SK-N-SH (cell line): ENCODE data around the gene ZNF814. TPM values are rescaled to one million over a fixed set of nuclear protein-coding genes. Genes with fewer than 3 reads are reported as not detected.
"Not testable (repeated sequence)": the region's sequence is repeated elsewhere in the genome, so short reads cannot be mapped to it uniquely, and the experiment has no call there.

ENCODE experiments used
- CTCF ChIA-PET: fragments of 300-600, 350-600 bp; formaldehyde crosslinking; extraction: SDS; loops from one replicate; lab custom pipeline; 2021; lab: Yijun Ruan, JAX
- POLR2A ChIA-PET: fragments of 350-600 bp; sonication (Branson Sonifier 250); formaldehyde crosslinking; extraction: SDS; loops from one replicate; lab custom pipeline; 2020; ENCODE audit warnings: antibody characterized with exemption, inconsistent platforms; lab: Yijun Ruan, JAX
- DNase-seq: peaks from one replicate; pipeline ENCODE4 v3.0.0; 2012
- H2AFZ ChIP-seq: fragments of 200-600 bp; sonication (generic); 2 replicates; pipeline ENCODE4 v1.8.1; 2016; ENCODE audit warnings: antibody characterized with exemption, mild to moderate bottlenecking, low read depth
- H3F3A ChIP-seq: fragments of 200-600 bp; sonication (generic); replicated peaks from 2 replicates; pipeline ENCODE3; 2016; ENCODE audit warnings: antibody characterized with exemption, mild to moderate bottlenecking; ENCODE audit not compliant: insufficient read depth
- H3K27ac ChIP-seq, 2 experiments: fragments of 200-500 bp in 1 of 2; fragments of 200-600 bp in 1 of 2; sonication (Bioruptor generic) in 1 of 2; sonication (generic), shearing (Covaris generic) in 1 of 2; 2 replicates each; pipeline versions ENCODE4 v1.5.1 to v1.6.1; 2014 to 2016; ENCODE audit warnings: low read depth in 2 of 2, inconsistent platforms in 1 of 2, low read length in 1 of 2, mild to moderate bottlenecking in 1 of 2, mixed read lengths in 1 of 2
- H3K27me3 ChIP-seq: fragments of 200-600 bp; sonication (generic), shearing (Covaris generic); 2 replicates; pipeline ENCODE4 v1.6.1; 2016; ENCODE audit warnings: mixed run types; ENCODE audit not compliant: insufficient read depth
- H3K36me3 ChIP-seq, 2 experiments: fragments of 200-500 bp in 1 of 2; fragments of 200-600 bp in 1 of 2; sonication (Bioruptor generic) in 1 of 2; sonication (generic) in 1 of 2; replicated peaks in 1 of 2; 2 replicates each; pipeline versions ENCODE3 to v1.5.1; 2014 to 2016; ENCODE audit warnings: low read length in 1 of 2, mild to moderate bottlenecking in 1 of 2; ENCODE audit not compliant: insufficient read depth in 2 of 2, control insufficient read depth in 1 of 2
- H3K4me1 ChIP-seq, 2 experiments: fragments of 200-500 bp in 1 of 2; fragments of 200-600 bp in 1 of 2; sonication (Bioruptor generic) in 1 of 2; sonication (generic), shearing (Covaris generic) in 1 of 2; 2 replicates each; pipeline versions ENCODE4 v1.5.1 to v1.6.1; 2014 to 2016; ENCODE audit warnings: low read depth in 1 of 2, low read length in 1 of 2, mixed run types in 1 of 2; ENCODE audit not compliant: insufficient read depth in 2 of 2, control insufficient read depth in 1 of 2
- H3K4me2 ChIP-seq: fragments of 200-600 bp; sonication (generic), shearing (Covaris generic); 2 replicates; pipeline ENCODE4 v1.6.1; 2017; ENCODE audit warnings: mixed run types
- H3K4me3 ChIP-seq, 2 experiments: fragments of 200-500 bp in 1 of 2; fragments of 200-600 bp in 1 of 2; sonication (Bioruptor generic) in 1 of 2; sonication (generic), shearing (Covaris generic) in 1 of 2; 2 replicates each; pipeline versions ENCODE4 v1.5.1 to v1.8.1; 2014 to 2016; ENCODE audit warnings: low read depth in 2 of 2, inconsistent platforms in 1 of 2, low read length in 1 of 2, mild to moderate bottlenecking in 1 of 2, mixed read lengths in 1 of 2, moderate library complexity in 1 of 2
- H3K79me2 ChIP-seq: fragments of 200-600 bp; sonication (generic); 2 replicates; pipeline ENCODE4 v1.8.1; 2017; ENCODE audit warnings: mild to moderate bottlenecking; ENCODE audit not compliant: insufficient read depth
- H3K9ac ChIP-seq: fragments of 200-600 bp; sonication (generic); 2 replicates; pipeline ENCODE4 v1.6.1; 2017; ENCODE audit warnings: mixed run types
- H3K9me2 ChIP-seq: fragments of 200-600 bp; sonication (generic); 2 replicates; pipeline ENCODE4 v1.6.1; 2017; ENCODE audit warnings: mixed run types
- H3K9me3 ChIP-seq: fragments of 200-600 bp; sonication (generic); 2 replicates; pipeline ENCODE4 v1.6.1; 2017; ENCODE audit warnings: mixed run types, mild to moderate bottlenecking, moderate library complexity
- H4K20me1 ChIP-seq: fragments of 200-600 bp; sonication (generic); 2 replicates; pipeline ENCODE4 v1.6.1; 2017; ENCODE audit warnings: mild to moderate bottlenecking, mixed run types; ENCODE audit not compliant: insufficient read depth
- CHD2 ChIP-seq: fragments of 150-350 bp; IDR thresholded peaks from 2 replicates; pipeline ENCODE4 v1.6.1; 2018; ENCODE audit warnings: low read length; ENCODE audit not compliant: partially characterized antibody
- ELF1 ChIP-seq: IDR thresholded peaks from 2 replicates; pipeline ENCODE4 v1.4.0; 2012
- GABPA ChIP-seq: IDR thresholded peaks from 2 replicates; pipeline ENCODE4 v1.4.0; 2012; ENCODE audit warnings: low read depth, mild to moderate bottlenecking
- MXI1 ChIP-seq: IDR thresholded peaks from 2 replicates; pipeline ENCODE4 v1.6.1; 2012; ENCODE audit warnings: mild to moderate bottlenecking, low read depth, low read length, improper control_type of control experiment
- POLR2AphosphoS5 ChIP-seq: IDR thresholded peaks from 2 replicates; pipeline ENCODE4 v1.6.1; 2012; ENCODE audit warnings: low read depth, low read length
- SIN3A ChIP-seq: IDR thresholded peaks from 2 replicates; pipeline ENCODE4 v1.6.1; 2012; ENCODE audit warnings: low read depth, mild to moderate bottlenecking, low read length, moderate library complexity, borderline replicate concordance
- TAF1 ChIP-seq: IDR thresholded peaks from 2 replicates; pipeline ENCODE4 v1.6.1; 2012; ENCODE audit warnings: low read depth, mild to moderate bottlenecking, low read length, moderate library complexity, borderline replicate concordance
- YY1 ChIP-seq: IDR thresholded peaks from 2 replicates; pipeline ENCODE4 v1.4.0; 2012; ENCODE audit warnings: low read depth, mild to moderate bottlenecking
- WGBS: methylation state at CpG from one replicate; pipeline ENCODE4 v1.1.6; 2017; ENCODE audit warnings: low lambda C conversion rate; 5-methylcytosine and 5-hydroxymethylcytosine counted together
- polyA plus RNA-seq, 3 experiments: library from polyadenylated mRNA; depleted of rRNA; stranded (reverse); fragments of >200 nt; gene quantifications; 2 replicates each; pipeline ENCODE4 v1.2.3, GENCODE V29; 2012
- TF ChIP-seq, protein P1 (sequence below): IDR thresholded peaks from 2 replicates; pipeline ENCODE4; 2012
- TF ChIP-seq, protein P2 (sequence below): IDR thresholded peaks from 2 replicates; pipeline ENCODE4 v1.4.0; 2012; ENCODE audit warnings: low read depth, borderline replicate concordance
- TF ChIP-seq, protein P3 (sequence below): IDR thresholded peaks from 2 replicates; pipeline ENCODE4 v1.4.0; 2012; ENCODE audit warnings: low read depth, borderline replicate concordance

Gene ZNF814
- polyA plus RNA-seq, 1 of the 3 experiments (the other 2 are of a cell fraction) = 4.3 TPM

DNA sequence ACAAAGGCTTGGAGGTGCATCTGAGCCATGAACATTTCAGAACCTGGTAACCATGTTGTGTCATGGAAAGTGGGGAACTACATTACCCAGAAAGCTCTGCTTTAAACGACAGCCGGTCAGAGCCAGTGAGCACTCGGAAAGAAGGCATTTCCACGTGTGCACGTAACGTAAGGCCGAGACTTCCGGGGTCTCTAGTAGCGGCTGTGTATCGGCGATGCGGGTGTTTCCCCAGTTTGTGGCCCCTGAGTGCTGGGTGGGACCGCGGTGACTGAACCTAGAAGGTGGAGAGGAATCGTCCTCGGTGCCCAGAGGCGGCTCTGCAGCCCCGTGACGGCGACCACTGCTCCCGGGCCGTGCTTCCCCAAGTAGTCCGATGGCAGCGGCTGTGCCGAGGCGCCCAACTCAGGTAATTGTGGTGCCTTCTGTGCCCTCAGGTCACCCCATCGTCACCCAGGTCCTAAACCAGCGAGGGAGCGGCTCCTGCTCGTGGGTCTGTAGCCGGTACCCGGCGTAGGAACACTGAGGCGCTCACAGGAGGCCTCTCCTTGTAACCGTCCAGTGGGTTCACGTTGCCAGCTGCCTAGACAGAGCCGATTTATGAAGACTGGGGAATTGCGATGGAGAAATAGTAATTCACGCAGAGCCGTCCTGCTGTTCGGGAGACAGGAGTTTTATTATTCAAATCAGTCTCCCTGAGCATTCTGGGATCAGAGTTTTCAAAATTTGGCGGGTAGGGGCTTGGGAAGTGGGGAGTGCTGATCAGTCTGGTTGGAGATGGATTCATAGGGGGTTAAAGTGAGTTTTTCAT lies 39.0 kb downstream of the ZNF814 start, which contains the start of gene ZNF587:
Gene ZNF587 (plus strand): TSS at position 194 of the 808 bp plus-strand sequence. CDS start 180 bp downstream, at position 374.
- not testable (repeated sequence) for H3K27me3 ChIP-seq, H3K4me1 ChIP-seq, H3K9me3 ChIP-seq, H4K20me1 ChIP-seq, H3K9me2 ChIP-seq
- CTCF ChIA-PET = interaction anchor here (1.3 kb wide), 1 partner anchor 20 kb away, joined by 4 read pairs; the partner anchor contains the start of gene ZNF587B
- Histone ChIP-seq H3K79me2 (peaks cover 66% of the 10 kb centered on the region), H3F3A (peaks cover 13% of the 10 kb centered on the region), H3K4me3 (peak within 1 kb of the TSS; percentile 79 to 94), H3K4me2 (peak within 1 kb of the TSS; percentile 98), H3K36me3 (peaks cover 0 to 29% of the 10 kb centered on the region in 2 experiments), H3K9ac (peak within 1 kb of the TSS; percentile 96), H3K27ac (peak within 1 kb of the TSS; percentile 59 to 73), H2AFZ (peak within 1 kb of the TSS; percentile 69; the same call in 1 of the 2 replicates)
- POLR2A ChIA-PET = interaction anchor here (0.6 to 1.4 kb wide), 3 partner anchors 18 to 499 kb away, joined by 3 to 6 read pairs (median 3); partner anchors contain the start of gene ZNF552
- TF ChIP-seq SIN3A (peak; percentile 51; the same call in 1 of the 2 replicates), CHD2 (peak; percentile 85), POLR2AphosphoS5 (peak; percentile 69), YY1 (peak; percentile 79), GABPA (peak; percentile 87), ELF1 (peak; percentile 77), TAF1 (peak; percentile 54; the same call in 1 of the 2 replicates), MXI1 (peak; percentile 63)
- TF ChIP-seq, protein P1, sequence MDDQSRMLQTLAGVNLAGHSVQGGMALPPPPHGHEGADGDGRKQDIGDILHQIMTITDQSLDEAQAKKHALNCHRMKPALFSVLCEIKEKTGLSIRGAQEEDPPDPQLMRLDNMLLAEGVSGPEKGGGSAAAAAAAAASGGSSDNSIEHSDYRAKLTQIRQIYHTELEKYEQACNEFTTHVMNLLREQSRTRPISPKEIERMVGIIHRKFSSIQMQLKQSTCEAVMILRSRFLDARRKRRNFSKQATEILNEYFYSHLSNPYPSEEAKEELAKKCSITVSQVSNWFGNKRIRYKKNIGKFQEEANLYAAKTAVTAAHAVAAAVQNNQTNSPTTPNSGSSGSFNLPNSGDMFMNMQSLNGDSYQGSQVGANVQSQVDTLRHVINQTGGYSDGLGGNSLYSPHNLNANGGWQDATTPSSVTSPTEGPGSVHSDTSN = peak; percentile 98
- TF ChIP-seq, protein P2, sequence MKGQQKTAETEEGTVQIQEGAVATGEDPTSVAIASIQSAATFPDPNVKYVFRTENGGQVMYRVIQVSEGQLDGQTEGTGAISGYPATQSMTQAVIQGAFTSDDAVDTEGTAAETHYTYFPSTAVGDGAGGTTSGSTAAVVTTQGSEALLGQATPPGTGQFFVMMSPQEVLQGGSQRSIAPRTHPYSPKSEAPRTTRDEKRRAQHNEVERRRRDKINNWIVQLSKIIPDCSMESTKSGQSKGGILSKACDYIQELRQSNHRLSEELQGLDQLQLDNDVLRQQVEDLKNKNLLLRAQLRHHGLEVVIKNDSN = peak; percentile 51; the same call in 1 of the 2 replicates
- TF ChIP-seq, protein P3, sequence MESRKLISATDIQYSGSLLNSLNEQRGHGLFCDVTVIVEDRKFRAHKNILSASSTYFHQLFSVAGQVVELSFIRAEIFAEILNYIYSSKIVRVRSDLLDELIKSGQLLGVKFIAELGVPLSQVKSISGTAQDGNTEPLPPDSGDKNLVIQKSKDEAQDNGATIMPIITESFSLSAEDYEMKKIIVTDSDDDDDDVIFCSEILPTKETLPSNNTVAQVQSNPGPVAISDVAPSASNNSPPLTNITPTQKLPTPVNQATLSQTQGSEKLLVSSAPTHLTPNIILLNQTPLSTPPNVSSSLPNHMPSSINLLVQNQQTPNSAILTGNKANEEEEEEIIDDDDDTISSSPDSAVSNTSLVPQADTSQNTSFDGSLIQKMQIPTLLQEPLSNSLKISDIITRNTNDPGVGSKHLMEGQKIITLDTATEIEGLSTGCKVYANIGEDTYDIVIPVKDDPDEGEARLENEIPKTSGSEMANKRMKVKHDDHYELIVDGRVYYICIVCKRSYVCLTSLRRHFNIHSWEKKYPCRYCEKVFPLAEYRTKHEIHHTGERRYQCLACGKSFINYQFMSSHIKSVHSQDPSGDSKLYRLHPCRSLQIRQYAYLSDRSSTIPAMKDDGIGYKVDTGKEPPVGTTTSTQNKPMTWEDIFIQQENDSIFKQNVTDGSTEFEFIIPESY = peak; percentile 10; the same call in 1 of the 2 replicates
- under 1% methylated on average over 17 of the region's 42 CpGs for WGBS
- peak; percentile 73 for DNase-seq

DNA sequence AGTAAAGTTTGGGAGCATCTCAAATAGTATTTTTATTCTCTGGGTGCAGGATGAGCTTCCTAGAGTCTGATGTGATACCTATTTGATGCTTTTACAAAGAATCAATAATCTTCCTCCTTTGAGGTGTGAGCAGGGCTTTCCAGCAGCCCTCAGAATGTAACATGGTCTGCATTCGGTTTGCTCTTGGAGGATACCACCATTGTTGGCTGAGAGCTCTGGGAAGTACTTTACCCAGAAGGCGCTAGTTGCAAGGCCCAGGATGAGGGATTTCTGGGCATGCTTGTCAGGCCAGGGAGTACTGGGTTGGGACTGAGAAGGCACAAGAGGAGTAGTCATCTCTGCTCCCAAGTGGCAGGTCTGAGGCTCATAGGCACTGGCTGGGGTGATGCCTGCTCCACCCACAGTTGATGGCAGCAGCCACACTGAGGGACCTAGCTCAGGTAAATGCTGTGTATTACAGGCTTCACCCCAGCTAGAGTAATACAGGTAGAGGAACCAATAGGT lies 39.6 kb downstream of the ZNF814 start:
- peaks cover 3 to 31% of the 10 kb centered on the region in 2 experiments for H3K36me3 ChIP-seq
- H3K4me2 ChIP-seq = not testable (repeated sequence)

DNA sequence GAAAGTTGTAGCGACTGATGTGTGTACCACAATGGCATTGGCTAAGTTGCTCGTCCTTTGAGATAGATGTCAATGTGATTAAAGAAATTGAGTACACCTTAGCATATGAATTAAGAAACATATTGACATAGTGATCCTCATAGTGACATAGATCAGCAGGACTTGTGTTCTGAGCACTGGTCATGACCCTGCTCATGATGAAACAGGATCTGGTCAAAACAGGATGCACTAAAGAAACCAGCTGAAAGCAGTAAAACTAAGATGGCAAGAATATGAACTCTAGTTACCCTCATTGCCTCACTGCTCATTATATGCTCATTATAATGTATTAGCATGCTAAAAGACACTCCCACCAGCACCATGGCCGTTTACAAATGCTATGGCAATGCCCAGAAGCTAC lies 41.7 kb downstream of the ZNF814 start:
- H3K9ac ChIP-seq, DNase-seq, H3K27me3 ChIP-seq, H3K27ac ChIP-seq, H4K20me1 ChIP-seq, H3K9me2 ChIP-seq, H2AFZ ChIP-seq, H3K9me3 ChIP-seq, H3K4me3 ChIP-seq, H3K4me2 ChIP-seq, H3K4me1 ChIP-seq, POLR2A ChIA-PET: not testable (repeated sequence)
- 96% methylated on average over 2 of the region's 3 CpGs for WGBS
- peaks cover 9 to 17% of the 10 kb centered on the region in 2 experiments for H3K36me3 ChIP-seq
- H3K79me2 ChIP-seq = peaks cover 62% of the 10 kb centered on the region
- CTCF ChIA-PET = interaction anchor here (1.6 kb wide), 1 partner anchor 28 kb away, joined by 5 read pairs; no protein-coding TSS in a partner anchor
- peaks cover 13% of the 10 kb centered on the region for H3F3A ChIP-seq

More for the DNA sequence above, 39.6 kb downstream of the ZNF814 start:
- Histone ChIP-seq H3K79me2 (peaks cover 67% of the 10 kb centered on the region), H3F3A (peaks cover 13% of the 10 kb centered on the region), H3K4me3 (peak overlapping the region in 1 of 2 experiments; percentile 79; a peak in 2 of 4 replicates)
- POLR2A ChIA-PET = interaction anchor here (0.6 to 1.4 kb wide), 2 partner anchors 17 to 34 kb away, joined by 3 to 6 read pairs; partner anchors contain the start of gene ZNF552
- H3K27me3 ChIP-seq, H4K20me1 ChIP-seq, H3K9me3 ChIP-seq, DNase-seq, CTCF ChIA-PET, H3K9me2 ChIP-seq, H2AFZ ChIP-seq, H3K27ac ChIP-seq, H3K9ac ChIP-seq, H3K4me1 ChIP-seq: not testable (repeated sequence)
- 100% methylated on average over 1 of the region's 2 CpGs for WGBS
